Transverse colon (tissue), 4 donors: ENCODE measurements around the gene PIEZO2. TPM values are rescaled to one million over a fixed set of nuclear protein-coding genes. Genes with fewer than 3 reads are reported as not detected.

Experiments
- DNase-seq: peaks from one replicate; pipeline ENCODE4 v3.0.0-alpha.2; 2019
- H3K27ac ChIP-seq, 4 donors: fragments of 200-600 bp; sonication (generic); 2 replicates each; pipeline ENCODE4 v1.5.1; 2016 to 2018; ENCODE audit warnings: inconsistent platforms in 4 of 4
- H3K27me3 ChIP-seq: fragments of 200-600 bp; sonication (generic); 2 replicates; pipeline ENCODE4 v1.5.1; 2017; ENCODE audit warnings: inconsistent platforms
- H3K36me3 ChIP-seq, 4 donors: fragments of 200-600 bp; sonication (generic); 2 replicates each; pipeline ENCODE4 v1.5.1; 2017 to 2019; ENCODE audit warnings: inconsistent platforms in 4 of 4
- H3K4me1 ChIP-seq, 4 donors: fragments of 200-600 bp; sonication (generic); 2 replicates each; pipeline ENCODE4 v1.5.1; 2017 to 2020; ENCODE audit warnings: inconsistent platforms in 4 of 4
- H3K4me3 ChIP-seq, 4 donors: fragments of 200-600 bp; sonication (generic); 1 replicate in 1 of 4; 2 replicates in 3 of 4; pipeline versions ENCODE4 v1.5.1 to v1.6.1; 2017 to 2019; ENCODE audit warnings: inconsistent platforms in 4 of 4
- H3K9me3 ChIP-seq, 2 donors: fragments of 200-600 bp; sonication (generic); 2 replicates each; pipeline ENCODE4 v1.5.1; 2017 to 2019; ENCODE audit warnings: inconsistent platforms in 2 of 2
- EP300 ChIP-seq: sonication (generic); formaldehyde crosslinking; IDR thresholded peaks from one replicate; pipeline ENCODE4 v1.6.1; 2017; ENCODE audit warnings: antibody characterized with exemption, low read depth
- POLR2A ChIP-seq: fragments of 450-650 bp; IDR thresholded peaks from one replicate; pipeline ENCODE4 v1.6.1; 2016; ENCODE audit warnings: antibody characterized with exemption, mild to moderate bottlenecking, moderate library complexity
- POLR2AphosphoS5 ChIP-seq, 3 donors: sonication (generic); formaldehyde crosslinking; IDR thresholded peaks; one replicate each; pipeline ENCODE4 v1.6.1; 2016; ENCODE audit warnings: antibody characterized with exemption in 3 of 3
- WGBS, 2 donors: methylation state at CpG; one replicate each; pipeline ENCODE4 v1.1.5; 2018; ENCODE audit warnings: low coverage in 1 of 2; 5-methylcytosine and 5-hydroxymethylcytosine counted together
- in situ Hi-C, 4 donors: fragments of 200-750 bp; cut with MboI; loops; one replicate each; pipeline versions ENCODE4 v1.15.0 to v1.15.1; 2017; ENCODE audit warnings: low sequenced_read_pairs in 3 of 4, low pct_ligation_motif_present in 1 of 4, low pct_unique_long_range_greater_than_20kb in 1 of 4
- intact Hi-C: fragments of 100-400 bp; cut with DNase I; formaldehyde crosslinking; loops from one replicate; pipeline ENCODE4 v1.15.1; 2023; ENCODE audit warnings: low total_unique reads
- total RNA-seq, 4 donors: library from RNA; depleted of rRNA; stranded (reverse); fragments of >200 nt; gene quantifications; one replicate each; pipeline ENCODE4 v1.1.0, GENCODE V29; 2016
- TF ChIP-seq, protein P1 (sequence below), 5 experiments: fragments of 200-600 bp in 3 of 5; fragments of 450-650 bp in 2 of 5; sonication (generic) in 3 of 5; IDR thresholded peaks; 1 replicate in 2 of 5; 2 replicates in 3 of 5; pipeline ENCODE4 v1.5.1; 2016 to 2017; ENCODE audit warnings: antibody characterized with exemption in 5 of 5, inconsistent platforms in 3 of 5, mild to moderate bottlenecking in 2 of 5, moderate library complexity in 1 of 5

PIEZO2 gene
- total RNA-seq, 4 donors from 2014 or later, result 2.9 to 7.5 (median 4.5) TPM

DNA sequence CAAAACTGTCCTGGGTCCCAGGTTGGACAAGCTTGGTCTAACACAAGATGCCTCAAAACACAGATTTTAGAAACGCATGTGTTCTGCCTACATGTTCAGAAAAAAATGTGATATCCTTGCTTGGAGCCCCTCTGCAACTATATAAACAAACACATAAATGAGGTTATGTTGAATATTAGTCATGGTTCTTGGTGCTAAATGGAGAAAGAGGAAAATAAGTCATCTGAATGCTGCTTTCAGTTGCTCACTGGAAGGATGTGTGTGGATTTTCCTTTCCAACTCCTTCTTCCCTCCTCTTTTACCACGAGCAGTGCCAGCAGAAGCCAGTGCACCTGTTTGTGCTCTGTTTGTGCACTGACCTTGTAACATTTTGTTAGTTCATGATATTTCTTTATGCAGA lies 85.3 kb downstream of the PIEZO2 start:
- no peak overlapping the region for H3K27ac ChIP-seq
- no peaks in the 10 kb centered on the region for H3K27me3 ChIP-seq
- in situ Hi-C loops, result loop anchor here in 1 of 4 donors (25.0 kb wide), 1 partner anchor 202 kb away; no protein-coding TSS in a partner anchor
- WGBS, 2 donors, result 53 to 60% methylated on average over 2 of the region's 2 CpGs
- H3K4me1 ChIP-seq, result no peaks in the 10 kb centered on the region
- H3K36me3 ChIP-seq, result no peaks in the 10 kb centered on the region
- H3K4me3 ChIP-seq, result no peak overlapping the region
- no peaks in the 10 kb centered on the region for H3K9me3 ChIP-seq
- no peak for DNase-seq
- no peak for TF ChIP-seq POLR2A
- no peak for TF ChIP-seq POLR2AphosphoS5 (IDR thresholded peaks at IDR 0.05)
- TF ChIP-seq, protein P1, sequence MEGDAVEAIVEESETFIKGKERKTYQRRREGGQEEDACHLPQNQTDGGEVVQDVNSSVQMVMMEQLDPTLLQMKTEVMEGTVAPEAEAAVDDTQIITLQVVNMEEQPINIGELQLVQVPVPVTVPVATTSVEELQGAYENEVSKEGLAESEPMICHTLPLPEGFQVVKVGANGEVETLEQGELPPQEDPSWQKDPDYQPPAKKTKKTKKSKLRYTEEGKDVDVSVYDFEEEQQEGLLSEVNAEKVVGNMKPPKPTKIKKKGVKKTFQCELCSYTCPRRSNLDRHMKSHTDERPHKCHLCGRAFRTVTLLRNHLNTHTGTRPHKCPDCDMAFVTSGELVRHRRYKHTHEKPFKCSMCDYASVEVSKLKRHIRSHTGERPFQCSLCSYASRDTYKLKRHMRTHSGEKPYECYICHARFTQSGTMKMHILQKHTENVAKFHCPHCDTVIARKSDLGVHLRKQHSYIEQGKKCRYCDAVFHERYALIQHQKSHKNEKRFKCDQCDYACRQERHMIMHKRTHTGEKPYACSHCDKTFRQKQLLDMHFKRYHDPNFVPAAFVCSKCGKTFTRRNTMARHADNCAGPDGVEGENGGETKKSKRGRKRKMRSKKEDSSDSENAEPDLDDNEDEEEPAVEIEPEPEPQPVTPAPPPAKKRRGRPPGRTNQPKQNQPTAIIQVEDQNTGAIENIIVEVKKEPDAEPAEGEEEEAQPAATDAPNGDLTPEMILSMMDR (IDR thresholded peaks at IDR 0.05), result no peak
- intact Hi-C loops, result no loop called here

- no peaks in the 10 kb centered on the region for H3K36me3 ChIP-seq
- H3K4me1 ChIP-seq, result no peaks in the 10 kb centered on the region
- TF ChIP-seq POLR2A (no peak), POLR2AphosphoS5 (IDR thresholded peaks at IDR 0.05) (no peak), EP300 (no peak)
- TF ChIP-seq, protein P1 (IDR thresholded peaks at IDR 0.05), result no peak
- intact Hi-C loops (no loop called here), in situ Hi-C loops (loop anchor here in 1 of 4 donors (25.0 kb wide), 1 partner anchor 193 kb away; no protein-coding TSS in a partner anchor)
- H3K27ac ChIP-seq, result no peak overlapping the region
- no peak for DNase-seq
- no peaks in the 10 kb centered on the region for H3K27me3 ChIP-seq
- no peaks in the 10 kb centered on the region for H3K9me3 ChIP-seq
- H3K4me3 ChIP-seq, result no peak overlapping the region
- WGBS, 2 donors, result 89% methylated on average over 8 of the region's 8 CpGs; no CpG with 5 or more reads in 1 of the 2 donors
Observed at GRCh38 chr18:11055721-11056120, 93.6 kb downstream of the PIEZO2 start.

DNA sequence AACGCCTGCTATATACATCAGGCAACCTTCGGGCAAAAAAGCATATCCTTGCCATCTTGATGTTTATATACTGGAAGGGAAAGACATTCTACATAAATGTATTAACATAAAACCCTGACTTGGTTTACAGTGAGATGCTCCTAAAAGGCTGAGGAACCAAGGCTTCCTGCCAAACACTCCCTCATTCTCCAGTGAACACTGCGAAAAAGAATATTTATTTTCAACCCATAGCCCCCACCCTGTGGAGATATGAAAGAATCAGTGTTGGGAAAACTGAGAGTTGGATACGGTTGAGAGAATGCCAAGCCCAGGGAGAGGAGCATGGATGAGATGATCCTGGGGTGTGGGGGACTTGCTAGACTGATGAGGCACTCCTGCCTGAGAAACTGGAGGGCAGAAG lies 94.9 kb downstream of the PIEZO2 start:
- H3K9me3 ChIP-seq, result no peaks in the 10 kb centered on the region
- 55 to 68% methylated on average over 4 of the region's 4 CpGs for whole genome bisulfite sequencing, 2 donors
- TF ChIP-seq EP300, result no peak
- TF ChIP-seq, protein P1 (IDR thresholded peaks at IDR 0.05), result no peak
- no peak for TF ChIP-seq POLR2AphosphoS5 (IDR thresholded peaks at IDR 0.05)
- no peak for TF ChIP-seq POLR2A
- no peak for DNase-seq
- no peaks in the 10 kb centered on the region for H3K4me1 ChIP-seq
- H3K27ac ChIP-seq, result no peak overlapping the region
- H3K4me3 ChIP-seq, result no peak overlapping the region
- intact Hi-C loops (no loop called here), in situ Hi-C loops (loop anchor here in 1 of 4 donors (25.0 kb wide), 1 partner anchor 192 kb away; no protein-coding TSS in a partner anchor)
- H3K27me3 ChIP-seq, result no peaks in the 10 kb centered on the region
- no peaks in the 10 kb centered on the region for H3K36me3 ChIP-seq

DNA sequence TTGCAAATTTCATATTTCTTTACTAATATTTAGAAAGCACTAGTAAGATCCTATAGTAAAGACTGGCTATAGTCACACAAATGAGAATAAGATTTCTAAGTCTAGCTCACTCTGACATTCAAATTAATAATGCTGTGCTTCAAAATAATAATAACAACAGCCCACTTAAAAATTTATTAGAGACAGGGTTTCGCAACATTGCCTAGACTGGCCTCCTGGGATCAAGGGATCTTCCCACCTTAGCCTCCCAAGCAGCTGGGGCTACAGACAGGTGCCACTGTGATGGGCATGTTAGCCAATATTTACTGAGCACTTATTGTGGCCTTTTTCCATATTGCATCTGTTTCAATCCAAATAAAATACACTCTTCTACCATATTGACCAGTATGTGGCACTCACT lies 96.1 kb downstream of the PIEZO2 start:
- no peak for DNase-seq
- TF ChIP-seq POLR2A, result no peak
- TF ChIP-seq, protein P1 (IDR thresholded peaks at IDR 0.05), result no peak
- TF ChIP-seq EP300, result no peak
- no peak for TF ChIP-seq POLR2AphosphoS5 (IDR thresholded peaks at IDR 0.05)
- no peak overlapping the region for H3K4me3 ChIP-seq
- WGBS, 2 donors, result 88 to 100% methylated on average over 1 of the region's 1 CpG
- in situ Hi-C loops (loop anchor here in 1 of 4 donors (25.0 kb wide), 1 partner anchor 191 kb away; no protein-coding TSS in a partner anchor), intact Hi-C loops (no loop called here)
- H3K36me3 ChIP-seq, result no peaks in the 10 kb centered on the region
- no peaks in the 10 kb centered on the region for H3K9me3 ChIP-seq
- H3K4me1 ChIP-seq, result no peaks in the 10 kb centered on the region
- H3K27me3 ChIP-seq, result no peaks in the 10 kb centered on the region
- no peak overlapping the region for H3K27ac ChIP-seq
